GM06990 (cell line): Measurements from ENCODE around the gene ZNF628.

Source experiments
- DNase-seq: peaks from one replicate; pipeline ENCODE4 v3.0.0-alpha.2; 2011; ENCODE audit not compliant: insufficient read length; ENCODE audit errors: extremely low read depth
- H3K27me3 ChIP-seq: replicated peaks from 2 replicates; pipeline ENCODE4 v1.6.0; 2011; ENCODE audit warnings: low read length; ENCODE audit not compliant: control insufficient read depth, insufficient read depth
- H3K36me3 ChIP-seq: 2 replicates; pipeline ENCODE4 v1.5.1; 2011; ENCODE audit warnings: low read length; ENCODE audit not compliant: control insufficient read depth, insufficient read depth
- H3K4me3 ChIP-seq: replicated peaks from 2 replicates; pipeline ENCODE4 v1.5.1; 2011; ENCODE audit warnings: low read depth, mild to moderate bottlenecking, control low read depth, low read length
- CTCF ChIP-seq: IDR thresholded peaks from 2 replicates; pipeline ENCODE4 v1.5.1; 2011; ENCODE audit warnings: low read length, control low read depth, mild to moderate bottlenecking, inconsistent platforms; ENCODE audit not compliant: insufficient read depth, poor library complexity, severe bottlenecking

ZNF628 gene

GRCh38 chr19:55435020-55435419 lies 41.4 kb upstream of the ZNF628 start:
- TF ChIP-seq CTCF, result no peak
- Histone ChIP-seq H3K27me3 (peaks cover 1% of the 10 kb centered on the region), H3K36me3 (no peaks in the 10 kb centered on the region), H3K4me3 (no peak overlapping the region)
- DNase-seq, result no peak

- H3K4me3 ChIP-seq, result no peak overlapping the region
- no peak for TF ChIP-seq CTCF
- H3K27me3 ChIP-seq, result peaks cover 3% of the 10 kb centered on the region
- H3K36me3 ChIP-seq, result no peaks in the 10 kb centered on the region
- no peak for DNase-seq
Measured at GRCh38 chr19:55436847-55437246, 39.6 kb upstream of the ZNF628 start.

GRCh38 chr19:55437410-55437809 lies 39.0 kb upstream of the ZNF628 start:
- H3K4me3 ChIP-seq, result no peak overlapping the region
- no peaks in the 10 kb centered on the region for H3K36me3 ChIP-seq
- no peak for TF ChIP-seq CTCF
- no peak for DNase-seq
- H3K27me3 ChIP-seq, result peaks cover 3% of the 10 kb centered on the region; the same call in 1 of the 2 replicates

- no peak overlapping the region for H3K4me3 ChIP-seq
- peaks cover 3% of the 10 kb centered on the region; the same call in 1 of the 2 replicates for H3K27me3 ChIP-seq
- DNase-seq, result no peak
- TF ChIP-seq CTCF, result no peak
- H3K36me3 ChIP-seq, result no peaks in the 10 kb centered on the region
Measured at GRCh38 chr19:55439052-55439451, 37.4 kb upstream of the ZNF628 start.

- DNase-seq, result no peak
Measured at GRCh38 chr19:55440411-55441105, 35.9 kb upstream of the ZNF628 start.

More at GRCh38 chr19:55440411-55441105, 35.9 kb upstream of the ZNF628 start:
- no peak for TF ChIP-seq CTCF
- Histone ChIP-seq H3K4me3 (no peak overlapping the region), H3K27me3 (peaks cover 3% of the 10 kb centered on the region; the same call in 1 of the 2 replicates), H3K36me3 (no peaks in the 10 kb centered on the region)
